ENCODE data around the gene OSBP2.

The OSBP2 gene

DNA sequence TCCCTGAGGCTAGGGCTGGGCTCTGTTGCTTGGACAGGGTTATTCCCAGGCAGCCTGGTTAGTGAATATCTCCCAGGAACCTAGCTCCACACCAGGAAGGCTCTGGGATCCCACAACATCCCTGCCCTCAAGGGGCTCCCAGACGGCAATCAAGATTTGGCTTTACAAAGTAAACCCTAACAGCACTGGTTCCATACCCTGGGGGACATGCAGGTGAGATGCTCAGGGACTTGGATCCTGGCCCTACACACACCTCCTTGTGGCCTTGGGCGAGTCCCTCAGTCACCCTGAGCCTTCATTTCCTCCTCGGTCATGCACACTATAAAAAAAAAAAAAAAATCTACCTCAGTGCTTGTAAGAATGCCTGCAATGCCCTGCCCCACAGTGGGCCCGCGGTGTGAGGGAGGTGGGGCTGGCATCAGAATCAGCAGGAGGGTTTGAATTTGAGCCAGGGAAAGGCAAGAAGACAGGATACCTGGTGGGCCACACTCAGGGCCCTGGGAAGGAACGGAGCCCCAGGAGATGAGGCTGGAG, 187.6 kb downstream of the OSBP2 start:
- DNase-seq (ENCODE audit: extremely low spot score), result no peak
- TF ChIP-seq ARNT (IDR thresholded peaks at IDR 0.05), result no peak
- TF ChIP-seq HDGF (IDR thresholded peaks at IDR 0.05; ENCODE audit: borderline replicate concordance), result no peak
- no peak for TF ChIP-seq LEF1 (IDR thresholded peaks at IDR 0.05; ENCODE audit: borderline replicate concordance)
- TF ChIP-seq, protein P1, sequence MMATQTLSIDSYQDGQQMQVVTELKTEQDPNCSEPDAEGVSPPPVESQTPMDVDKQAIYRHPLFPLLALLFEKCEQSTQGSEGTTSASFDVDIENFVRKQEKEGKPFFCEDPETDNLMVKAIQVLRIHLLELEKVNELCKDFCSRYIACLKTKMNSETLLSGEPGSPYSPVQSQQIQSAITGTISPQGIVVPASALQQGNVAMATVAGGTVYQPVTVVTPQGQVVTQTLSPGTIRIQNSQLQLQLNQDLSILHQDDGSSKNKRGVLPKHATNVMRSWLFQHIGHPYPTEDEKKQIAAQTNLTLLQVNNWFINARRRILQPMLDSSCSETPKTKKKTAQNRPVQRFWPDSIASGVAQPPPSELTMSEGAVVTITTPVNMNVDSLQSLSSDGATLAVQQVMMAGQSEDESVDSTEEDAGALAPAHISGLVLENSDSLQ (IDR thresholded peaks at IDR 0.05), result no peak
- CTCF ChIA-PET, result no interaction called here
- POLR2A ChIA-PET, result no interaction called here

DNA sequence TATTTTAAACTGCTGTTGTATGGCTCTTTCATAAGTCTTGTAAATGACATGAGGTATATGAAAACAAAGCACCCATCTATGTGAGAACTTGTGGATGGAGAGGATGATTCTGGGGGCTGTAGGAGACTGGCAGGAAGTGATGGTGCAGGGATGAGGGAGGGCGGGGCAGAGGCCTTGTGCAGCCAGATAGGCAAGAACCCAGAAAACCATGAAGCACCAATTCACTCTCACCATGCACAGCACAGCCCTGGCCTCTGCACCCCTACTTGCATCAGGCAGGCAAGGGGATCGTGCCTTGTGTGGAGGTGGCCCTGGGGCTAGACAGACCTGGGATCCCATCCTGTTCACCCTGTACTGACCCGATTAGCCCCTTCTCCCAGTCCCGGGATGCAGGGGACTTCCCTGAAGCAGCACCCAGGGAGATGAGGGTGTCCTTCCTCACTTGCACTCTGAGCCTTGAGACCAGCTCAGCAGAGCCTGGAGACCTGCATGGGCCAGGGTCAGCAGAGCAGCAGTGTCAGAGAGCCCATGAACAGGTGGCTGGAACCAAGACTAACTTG, 188.4 kb downstream of the OSBP2 start:
- POLR2A ChIA-PET, result no interaction called here
- DNase-seq (ENCODE audit: extremely low spot score), result no peak
- no peak for TF ChIP-seq FOXM1 (IDR thresholded peaks at IDR 0.05; ENCODE audit: borderline replicate concordance)
- TF ChIP-seq, protein P1 (IDR thresholded peaks at IDR 0.05), result no peak
- TF ChIP-seq ZNF384 (IDR thresholded peaks at IDR 0.05), result no peak
- TF ChIP-seq ELF4 (IDR thresholded peaks at IDR 0.05), result no peak
- TF ChIP-seq L3MBTL2 (conservative IDR thresholded peaks at IDR 0.05), result no peak
- CTCF ChIA-PET, result interaction anchor here (0.8 kb wide), 1 partner anchor 1526 kb away, joined by 3 read pairs; no protein-coding TSS in a partner anchor

DNA sequence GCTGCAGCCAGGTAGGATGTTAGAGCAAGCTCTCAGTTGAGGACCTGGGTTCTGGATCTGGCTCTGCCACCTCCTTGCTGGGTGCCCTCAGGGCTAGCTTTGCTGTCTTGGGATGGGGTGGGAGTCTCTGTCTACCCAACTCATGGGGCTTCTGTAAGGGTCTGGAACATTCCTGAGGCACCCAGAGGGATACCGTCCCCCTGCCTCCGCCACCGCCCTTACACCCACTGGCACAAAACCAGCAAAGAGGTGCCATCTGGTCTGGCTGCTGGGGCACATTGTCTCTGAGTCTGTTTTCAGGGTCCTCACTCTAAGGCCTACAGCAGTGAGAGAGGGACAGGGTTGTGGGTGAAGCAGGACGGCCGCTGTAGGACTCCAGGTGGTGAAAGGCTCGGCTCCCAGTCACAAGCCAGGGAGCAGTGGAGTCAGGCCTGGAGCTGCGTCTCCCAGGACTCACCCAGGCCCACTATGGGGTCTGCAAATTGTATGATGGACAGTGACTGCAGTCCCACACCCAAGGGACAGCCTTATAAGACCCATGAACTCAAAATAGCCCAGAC, 189.0 kb downstream of the OSBP2 start:
- no peak for DNase-seq (ENCODE audit: extremely low spot score)
- CTCF ChIA-PET, result interaction anchor here (0.8 kb wide), 1 partner anchor 1525 kb away, joined by 3 read pairs; no protein-coding TSS in a partner anchor
- TF ChIP-seq ZNF384 (IDR thresholded peaks at IDR 0.05), result no peak
- TF ChIP-seq CTBP1 (IDR thresholded peaks at IDR 0.05; ENCODE audit: borderline replicate concordance), result no peak
- no peak for TF ChIP-seq NFRKB (IDR thresholded peaks at IDR 0.05)
- TF ChIP-seq ELF4 (IDR thresholded peaks at IDR 0.05), result no peak
- TF ChIP-seq FOXK2 (IDR thresholded peaks at IDR 0.05), result no peak
- TF ChIP-seq FOXA1 (IDR thresholded peaks at IDR 0.05), result no peak
- TF ChIP-seq SP1 (IDR thresholded peaks at IDR 0.05), result no peak
- TF ChIP-seq, protein P1 (IDR thresholded peaks at IDR 0.05), result no peak
- TF ChIP-seq FOXM1 (IDR thresholded peaks at IDR 0.05; ENCODE audit: borderline replicate concordance), result no peak
- no peak for TF ChIP-seq SUZ12 (IDR thresholded peaks at IDR 0.05)
- TF ChIP-seq BHLHE40 (IDR thresholded peaks at IDR 0.05; ENCODE audit: borderline replicate concordance), result no peak
- no peak for TF ChIP-seq ARNT (IDR thresholded peaks at IDR 0.05)
- TF ChIP-seq HDGF (IDR thresholded peaks at IDR 0.05; ENCODE audit: borderline replicate concordance), result no peak
- TF ChIP-seq TARDBP (IDR thresholded peaks at IDR 0.05), result no peak
- no peak for TF ChIP-seq L3MBTL2 (conservative IDR thresholded peaks at IDR 0.05)
- POLR2A ChIA-PET, result no interaction called here

DNA sequence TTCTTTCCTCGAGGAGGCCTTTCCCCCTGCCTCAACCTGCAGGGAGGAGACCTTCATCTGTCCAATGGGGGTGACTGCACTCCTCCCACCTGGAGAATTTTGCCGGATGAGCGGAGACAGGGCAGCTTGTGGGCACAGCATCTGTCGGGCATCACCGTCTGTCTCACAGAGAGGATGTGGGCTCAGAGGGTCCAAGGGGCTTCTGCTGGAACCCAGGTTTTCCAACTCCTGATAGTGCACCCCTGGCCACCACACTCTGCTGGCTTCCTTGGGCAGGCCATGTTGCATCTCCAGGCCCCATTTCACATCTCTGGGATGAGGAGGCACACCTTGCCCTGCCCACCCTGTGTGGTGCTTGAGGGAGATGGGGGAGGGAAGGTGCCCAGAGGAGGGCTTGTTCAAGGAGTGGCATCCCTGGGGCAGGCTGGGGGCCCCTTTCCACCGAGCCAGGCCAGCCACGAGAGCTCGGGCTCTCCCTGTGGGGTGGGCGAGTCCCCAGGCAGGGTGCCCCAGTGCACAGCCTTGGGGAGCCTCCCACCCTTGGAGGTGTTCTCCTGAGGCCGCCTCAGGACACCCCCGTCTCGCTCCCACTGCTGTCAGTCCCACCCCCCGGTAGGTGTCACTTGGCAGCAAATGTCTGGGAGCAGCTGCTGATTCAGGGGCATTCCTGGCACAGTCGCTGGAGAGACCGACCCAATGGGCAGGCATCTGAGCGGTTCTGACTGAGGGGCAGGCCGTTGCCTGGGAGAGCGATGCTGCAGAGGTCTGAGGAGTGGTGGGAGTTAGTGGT, 189.7 kb downstream of the OSBP2 start:
- no peak for DNase-seq (ENCODE audit: extremely low spot score)
- TF ChIP-seq HDGF (IDR thresholded peaks at IDR 0.05; ENCODE audit: borderline replicate concordance) (no peak), ZNF384 (IDR thresholded peaks at IDR 0.05) (no peak), FOXK2 (IDR thresholded peaks at IDR 0.05) (no peak), FOXM1 (IDR thresholded peaks at IDR 0.05; ENCODE audit: borderline replicate concordance) (no peak), BHLHE40 (IDR thresholded peaks at IDR 0.05; ENCODE audit: borderline replicate concordance) (no peak), FOXA1 (IDR thresholded peaks at IDR 0.05) (no peak), CTBP1 (IDR thresholded peaks at IDR 0.05; ENCODE audit: borderline replicate concordance) (no peak), SUZ12 (IDR thresholded peaks at IDR 0.05) (no peak), ARNT (IDR thresholded peaks at IDR 0.05) (no peak)
- ChIA-PET CTCF (no interaction called here), POLR2A (no interaction called here)

DNA sequence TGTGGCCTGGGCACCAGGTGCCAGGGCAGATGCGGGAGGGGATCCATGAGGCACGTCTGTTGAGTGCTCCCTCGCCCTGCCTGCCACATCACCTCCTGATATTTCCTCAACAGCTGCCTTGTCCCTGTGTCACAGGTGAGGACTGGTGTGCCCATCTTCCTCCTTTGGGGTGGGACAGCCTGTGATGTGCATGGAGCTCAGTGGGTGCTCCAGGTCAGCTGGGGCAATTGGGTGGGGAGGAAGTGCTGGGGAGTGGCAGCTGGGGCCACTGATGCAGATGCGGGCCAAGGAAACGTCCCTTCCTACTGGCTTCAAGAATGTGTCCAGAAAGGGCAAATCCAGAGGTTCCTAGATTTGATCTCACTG, 190.3 kb downstream of the OSBP2 start:
- POLR2A ChIA-PET, result no interaction called here
- no peak for DNase-seq (ENCODE audit: extremely low spot score)
- TF ChIP-seq SUZ12 (IDR thresholded peaks at IDR 0.05) (no peak), NFRKB (IDR thresholded peaks at IDR 0.05) (no peak), FOXM1 (IDR thresholded peaks at IDR 0.05; ENCODE audit: borderline replicate concordance) (no peak), HDGF (IDR thresholded peaks at IDR 0.05; ENCODE audit: borderline replicate concordance) (no peak), ZNF384 (IDR thresholded peaks at IDR 0.05) (no peak), TARDBP (IDR thresholded peaks at IDR 0.05) (no peak)
- TF ChIP-seq, protein P1 (IDR thresholded peaks at IDR 0.05), result no peak
- CTCF ChIA-PET, result no interaction called here

DNA sequence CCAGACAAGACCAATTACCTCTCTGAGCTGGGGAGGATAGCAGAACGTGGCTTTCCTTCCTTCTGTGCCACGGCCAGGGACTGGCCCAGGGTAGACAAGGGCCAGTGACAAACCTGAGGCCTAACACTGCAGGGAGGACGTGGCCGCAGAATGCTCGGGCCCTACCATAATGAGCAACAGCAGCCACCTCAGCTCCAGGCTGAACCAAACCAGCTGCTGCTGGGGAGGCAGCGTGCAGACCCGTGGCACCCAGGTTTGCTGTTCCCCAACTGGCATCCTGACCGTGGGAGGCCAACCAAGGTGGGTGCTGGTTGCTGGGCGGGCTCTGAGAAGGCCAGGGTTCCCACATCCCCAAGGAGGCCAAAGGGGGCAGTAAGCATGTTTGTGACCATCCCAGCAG, 190.9 kb downstream of the OSBP2 start:
- ChIA-PET POLR2A (no interaction called here), CTCF (no interaction called here)
- TF ChIP-seq L3MBTL2 (conservative IDR thresholded peaks at IDR 0.05) (no peak), FOXM1 (IDR thresholded peaks at IDR 0.05; ENCODE audit: borderline replicate concordance) (no peak), BHLHE40 (IDR thresholded peaks at IDR 0.05; ENCODE audit: borderline replicate concordance) (no peak), SP1 (IDR thresholded peaks at IDR 0.05) (no peak), ARNT (IDR thresholded peaks at IDR 0.05) (no peak), TARDBP (IDR thresholded peaks at IDR 0.05) (no peak), LEF1 (IDR thresholded peaks at IDR 0.05; ENCODE audit: borderline replicate concordance) (no peak), NFRKB (IDR thresholded peaks at IDR 0.05) (no peak), ZNF384 (IDR thresholded peaks at IDR 0.05) (no peak), SUZ12 (IDR thresholded peaks at IDR 0.05) (no peak), HDGF (IDR thresholded peaks at IDR 0.05; ENCODE audit: borderline replicate concordance) (no peak)
- no peak for DNase-seq (ENCODE audit: extremely low spot score)
